ENCODE results near the gene VPS16. TPM values are rescaled to one million over a fixed set of nuclear protein-coding genes. Genes with fewer than 3 reads are reported as not detected.

Gene VPS16
- total RNA-seq, 1 donor from 2014 or later, result 24.9 TPM

- Histone ChIP-seq H3K36me3 (ENCODE audit: insufficient read depth, low read length) (no peaks in the 10 kb centered on the region), H3K9ac (ENCODE audit: low read length) (peak within 1 kb of the TSS; percentile 50), H4K20me1 (ENCODE audit: insufficient read depth, low read length) (no peaks in the 10 kb centered on the region), H3K27me3 (ENCODE audit: insufficient read depth, low read length) (peaks cover 5% of the 10 kb centered on the region), H3K27ac (ENCODE audit: low read depth, low read length) (peak within 1 kb of the TSS; percentile 19), H3K9me3 (ENCODE audit: insufficient read depth, low read depth, low read length) (peaks cover 7% of the 10 kb centered on the region), H3K4me3 (ENCODE audit: insufficient read depth, low read depth, low read length) (no peak within 1 kb of the TSS), H3K4me2 (ENCODE audit: low read length) (peak within 1 kb of the TSS; percentile 70), H2AFZ (ENCODE audit: low read depth, low read length) (no peak within 1 kb of the TSS), H3K79me2 (ENCODE audit: insufficient read depth, low read length) (no peaks in the 10 kb centered on the region), H3K4me1 (ENCODE audit: insufficient read depth, low read length) (peaks cover 20% of the 10 kb centered on the region)
- H3K36me3 Mint-ChIP-seq (ENCODE audit: low read depth, unreplicated experiment), result no peaks in the 10 kb centered on the region
- H3K4me3 Mint-ChIP-seq (ENCODE audit: unreplicated experiment), result no peak within 1 kb of the TSS
- peak; percentile 78 for FAIRE-seq
- peaks cover 28% of the 10 kb centered on the region for H3K27me3 Mint-ChIP-seq (ENCODE audit: low read depth, unreplicated experiment)
- H3K9me3 Mint-ChIP-seq (ENCODE audit: unreplicated experiment), result peaks cover 20% of the 10 kb centered on the region
- TF ChIP-seq EZH2 (IDR thresholded peaks at IDR 0.05; ENCODE audit: insufficient read depth, low read length) (no peak), CTCF (IDR thresholded peaks at IDR 0.05; ENCODE audit: insufficient read depth, low read depth, low read length) (no peak)
- peak within 1 kb of the TSS; percentile 62 for H3K27ac Mint-ChIP-seq (ENCODE audit: unreplicated experiment)
- DNase-seq (ENCODE audit: low read depth), result peak; percentile 94
- H3K4me1 Mint-ChIP-seq (ENCODE audit: low read depth, unreplicated experiment), result peaks cover 15% of the 10 kb centered on the region
Measured at GRCh38 chr20:2814587-2815051, 25.9 kb upstream of the VPS16 start, which contains the start of gene C20orf141. TSS of gene C20orf141 (plus strand) at chr20:2814987. CDS start at chr20:2815185, 198 bp downstream.

GRCh38 chr20:2815242-2815900, 25.2 kb upstream of the VPS16 start:
- H3K36me3 ChIP-seq (ENCODE audit: insufficient read depth, low read length), result no peaks in the 10 kb centered on the region
- H3K27me3 ChIP-seq (ENCODE audit: insufficient read depth, low read length), result peaks cover 5% of the 10 kb centered on the region
- TF ChIP-seq EZH2 (IDR thresholded peaks at IDR 0.05; ENCODE audit: insufficient read depth, low read length), result no peak
- TF ChIP-seq CTCF (IDR thresholded peaks at IDR 0.05; ENCODE audit: insufficient read depth, low read depth, low read length), result no peak
- no peak overlapping the region for H3K4me3 Mint-ChIP-seq (ENCODE audit: unreplicated experiment)
- H3K27ac ChIP-seq (ENCODE audit: low read depth, low read length), result peak overlapping the region; percentile 19
- peak overlapping the region; percentile 70 for H3K4me2 ChIP-seq (ENCODE audit: low read length)
- H3K9ac ChIP-seq (ENCODE audit: low read length), result peak overlapping the region; percentile 50
- H3K4me3 ChIP-seq (ENCODE audit: insufficient read depth, low read depth, low read length), result no peak overlapping the region
- H3K9me3 ChIP-seq (ENCODE audit: insufficient read depth, low read depth, low read length), result peaks cover 7% of the 10 kb centered on the region
- no peaks in the 10 kb centered on the region for H3K79me2 ChIP-seq (ENCODE audit: insufficient read depth, low read length)
- peaks cover 28% of the 10 kb centered on the region for H3K4me1 ChIP-seq (ENCODE audit: insufficient read depth, low read length)
- no peak for DNase-seq (ENCODE audit: low read depth)
- peaks cover 21% of the 10 kb centered on the region for H3K4me1 Mint-ChIP-seq (ENCODE audit: low read depth, unreplicated experiment)
- no peaks in the 10 kb centered on the region for H4K20me1 ChIP-seq (ENCODE audit: insufficient read depth, low read length)
- H2AFZ ChIP-seq (ENCODE audit: low read depth, low read length), result no peak overlapping the region
- no peaks in the 10 kb centered on the region for H3K36me3 Mint-ChIP-seq (ENCODE audit: low read depth, unreplicated experiment)
- H3K27me3 Mint-ChIP-seq (ENCODE audit: low read depth, unreplicated experiment), result peaks cover 36% of the 10 kb centered on the region
- FAIRE-seq, result no peak
- H3K27ac Mint-ChIP-seq (ENCODE audit: unreplicated experiment), result peak overlapping the region; percentile 62
- H3K9me3 Mint-ChIP-seq (ENCODE audit: unreplicated experiment), result peaks cover 20% of the 10 kb centered on the region

- H3K9ac ChIP-seq (ENCODE audit: low read length), result peak within 1 kb of the TSS; percentile 50
- no peak for FAIRE-seq
- no peak within 1 kb of the TSS for H3K4me2 ChIP-seq (ENCODE audit: low read length)
- peak within 1 kb of the TSS; percentile 19 for H3K27ac ChIP-seq (ENCODE audit: low read depth, low read length)
- no peak within 1 kb of the TSS for H2AFZ ChIP-seq (ENCODE audit: low read depth, low read length)
- H3K79me2 ChIP-seq (ENCODE audit: insufficient read depth, low read length), result no peaks in the 10 kb centered on the region
- Mint-ChIP-seq H3K4me1 (ENCODE audit: low read depth, unreplicated experiment) (peaks cover 22% of the 10 kb centered on the region), H3K27ac (ENCODE audit: unreplicated experiment) (peak within 1 kb of the TSS; percentile 62), H3K27me3 (ENCODE audit: low read depth, unreplicated experiment) (peaks cover 37% of the 10 kb centered on the region), H3K36me3 (ENCODE audit: low read depth, unreplicated experiment) (no peaks in the 10 kb centered on the region), H3K9me3 (ENCODE audit: unreplicated experiment) (peaks cover 20% of the 10 kb centered on the region), H3K4me3 (ENCODE audit: unreplicated experiment) (no peak within 1 kb of the TSS)
- no peak within 1 kb of the TSS for H3K4me3 ChIP-seq (ENCODE audit: insufficient read depth, low read depth, low read length)
- no peak for DNase-seq (ENCODE audit: low read depth)
- peaks cover 32% of the 10 kb centered on the region for H3K4me1 ChIP-seq (ENCODE audit: insufficient read depth, low read length)
- no peaks in the 10 kb centered on the region for H3K36me3 ChIP-seq (ENCODE audit: insufficient read depth, low read length)
- H3K27me3 ChIP-seq (ENCODE audit: insufficient read depth, low read length), result peaks cover 5% of the 10 kb centered on the region
- no peaks in the 10 kb centered on the region for H4K20me1 ChIP-seq (ENCODE audit: insufficient read depth, low read length)
- TF ChIP-seq EZH2 (IDR thresholded peaks at IDR 0.05; ENCODE audit: insufficient read depth, low read length), result no peak
- peaks cover 7% of the 10 kb centered on the region for H3K9me3 ChIP-seq (ENCODE audit: insufficient read depth, low read depth, low read length)
Measured at GRCh38 chr20:2816030-2816582, 24.4 kb upstream of the VPS16 start, which contains the start of gene TMEM239. TSS of gene TMEM239 (plus strand) at chr20:2816364. CDS start at chr20:2816555, 191 bp downstream.

All from astrocyte (in vitro differentiated cells and primary cell).